ENCODE results near the gene ONECUT3. TPM values are rescaled to one million over a fixed set of nuclear protein-coding genes. Genes with fewer than 3 reads are reported as not detected.

The ONECUT3 gene
- total RNA-seq, 1 donor from 2014 or later, result not detected

Other genes with a start within 250 kb of the ONECUT3 start
- not detected in 2 replicates for gene ADAMTSL5, start 240.5 kb upstream of the ONECUT3 start, total RNA-seq
- not detected in 2 replicates for gene PLK5, start 229.4 kb upstream of the ONECUT3 start, total RNA-seq
- gene MEX3D, start 185.2 kb upstream of the ONECUT3 start, total RNA-seq, result 43.1 and 69.7 TPM in 2 replicates
- gene MBD3, start 160.6 kb upstream of the ONECUT3 start, total RNA-seq, result 75.7 and 105 TPM in 2 replicates
- gene UQCR11, start 148.0 kb upstream of the ONECUT3 start, total RNA-seq, result 82.4 and 109 TPM in 2 replicates
- 56.0 and 79.3 TPM in 2 replicates for gene TCF3, start 100.9 kb upstream of the ONECUT3 start, total RNA-seq
- gene ATP8B3, start 58.8 kb downstream of the ONECUT3 start, total RNA-seq, result 0.76 and 0.90 TPM in 2 replicates
- gene REXO1, start 95.0 kb downstream of the ONECUT3 start, total RNA-seq, result 3.7 and 8.0 TPM in 2 replicates
- 3.7 and 6.7 TPM in 2 replicates for gene KLF16, start 110.1 kb downstream of the ONECUT3 start, total RNA-seq
- gene ABHD17A, start 132.0 kb downstream of the ONECUT3 start, total RNA-seq, result 70.1 and 93.4 TPM in 2 replicates
- gene ADAT3, start 151.9 kb downstream of the ONECUT3 start, total RNA-seq, result 1.7 and 3.8 TPM in 2 replicates
- 18.2 and 37.9 TPM in 2 replicates for gene SCAMP4, start 151.9 kb downstream of the ONECUT3 start, total RNA-seq
- 62.8 and 78.1 TPM in 2 replicates for gene CSNK1G2, start 187.7 kb downstream of the ONECUT3 start, total RNA-seq